Measurements from ENCODE around the gene SPRED2.

SPRED2 gene

GRCh38 chr2:65379721-65380171 is 52.7 kb downstream of the SPRED2 start:
- TF ChIP-seq TAF1 (IDR thresholded peaks at IDR 0.05; ENCODE audit: borderline replicate concordance, low read depth, low read length) (no peak), POLR2A (IDR thresholded peaks at IDR 0.05; ENCODE audit: low read depth, low read length) (no peak), POLR2AphosphoS5 (IDR thresholded peaks at IDR 0.05; ENCODE audit: low read depth, low read length) (no peak)
- no peak for FAIRE-seq
- DNase-seq (ENCODE audit: insufficient read length) = no peak

GRCh38 chr2:65379223-65379622 is 53.2 kb downstream of the SPRED2 start:
- DNase-seq (ENCODE audit: insufficient read length) = no peak
- no peak for TF ChIP-seq POLR2A (IDR thresholded peaks at IDR 0.05; ENCODE audit: low read depth, low read length)
- TF ChIP-seq POLR2AphosphoS5 (IDR thresholded peaks at IDR 0.05; ENCODE audit: low read depth, low read length) = no peak
- TF ChIP-seq TAF1 (IDR thresholded peaks at IDR 0.05; ENCODE audit: borderline replicate concordance, low read depth, low read length) = no peak
- no peak for FAIRE-seq

GRCh38 chr2:65378290-65378689 is 54.1 kb downstream of the SPRED2 start:
- TF ChIP-seq TAF1 (IDR thresholded peaks at IDR 0.05; ENCODE audit: borderline replicate concordance, low read depth, low read length) (no peak), POLR2A (IDR thresholded peaks at IDR 0.05; ENCODE audit: low read depth, low read length) (no peak), POLR2AphosphoS5 (IDR thresholded peaks at IDR 0.05; ENCODE audit: low read depth, low read length) (no peak)
- FAIRE-seq = no peak
- no peak for DNase-seq (ENCODE audit: insufficient read length)

- TF ChIP-seq POLR2AphosphoS5 (IDR thresholded peaks at IDR 0.05; ENCODE audit: low read depth, low read length) (no peak), POLR2A (IDR thresholded peaks at IDR 0.05; ENCODE audit: low read depth, low read length) (no peak), TAF1 (IDR thresholded peaks at IDR 0.05; ENCODE audit: borderline replicate concordance, low read depth, low read length) (no peak)
- no peak for DNase-seq (ENCODE audit: insufficient read length)
- FAIRE-seq = peak; percentile 36
These were observed 54.7 kb downstream of the SPRED2 start for GRCh38 chr2:65377556-65378192.

- DNase-seq (ENCODE audit: insufficient read length) = no peak
- FAIRE-seq = no peak
- no peak for TF ChIP-seq POLR2AphosphoS5 (IDR thresholded peaks at IDR 0.05; ENCODE audit: low read depth, low read length)
These were observed 56.7 kb downstream of the SPRED2 start for GRCh38 chr2:65375723-65376122.

GRCh38 chr2:65374999-65375398 is 57.4 kb downstream of the SPRED2 start:
- TF ChIP-seq TAF1 (IDR thresholded peaks at IDR 0.05; ENCODE audit: borderline replicate concordance, low read depth, low read length) = no peak
- TF ChIP-seq POLR2AphosphoS5 (IDR thresholded peaks at IDR 0.05; ENCODE audit: low read depth, low read length) = no peak
- DNase-seq (ENCODE audit: insufficient read length) = no peak
- FAIRE-seq = no peak

GRCh38 chr2:65374575-65374974 is 57.8 kb downstream of the SPRED2 start:
- no peak for TF ChIP-seq POLR2AphosphoS5 (IDR thresholded peaks at IDR 0.05; ENCODE audit: low read depth, low read length)
- TF ChIP-seq TAF1 (IDR thresholded peaks at IDR 0.05; ENCODE audit: borderline replicate concordance, low read depth, low read length) = no peak
- no peak for TF ChIP-seq POLR2A (IDR thresholded peaks at IDR 0.05; ENCODE audit: low read depth, low read length)
- no peak for FAIRE-seq
- DNase-seq (ENCODE audit: insufficient read length) = no peak

- FAIRE-seq (no peak), DNase-seq (ENCODE audit: insufficient read length) (no peak)
- TF ChIP-seq TAF1 (IDR thresholded peaks at IDR 0.05; ENCODE audit: borderline replicate concordance, low read depth, low read length) = no peak
- no peak for TF ChIP-seq POLR2A (IDR thresholded peaks at IDR 0.05; ENCODE audit: low read depth, low read length)
These were observed 59.0 kb downstream of the SPRED2 start for GRCh38 chr2:65373365-65373918.

GRCh38 chr2:65372619-65373018 is 59.8 kb downstream of the SPRED2 start:
- TF ChIP-seq POLR2AphosphoS5 (IDR thresholded peaks at IDR 0.05; ENCODE audit: low read depth, low read length) (no peak), TAF1 (IDR thresholded peaks at IDR 0.05; ENCODE audit: borderline replicate concordance, low read depth, low read length) (no peak), POLR2A (IDR thresholded peaks at IDR 0.05; ENCODE audit: low read depth, low read length) (no peak)
- DNase-seq (ENCODE audit: insufficient read length) (no peak), FAIRE-seq (no peak)

- DNase-seq (ENCODE audit: insufficient read length) (no peak), FAIRE-seq (no peak)
- TF ChIP-seq POLR2A (IDR thresholded peaks at IDR 0.05; ENCODE audit: low read depth, low read length) = no peak
- no peak for TF ChIP-seq TAF1 (IDR thresholded peaks at IDR 0.05; ENCODE audit: borderline replicate concordance, low read depth, low read length)
- no peak for TF ChIP-seq POLR2AphosphoS5 (IDR thresholded peaks at IDR 0.05; ENCODE audit: low read depth, low read length)
These were observed 61.3 kb downstream of the SPRED2 start for GRCh38 chr2:65371074-65371434.

- TF ChIP-seq POLR2A (IDR thresholded peaks at IDR 0.05; ENCODE audit: low read depth, low read length) (no peak), POLR2AphosphoS5 (IDR thresholded peaks at IDR 0.05; ENCODE audit: low read depth, low read length) (no peak), TAF1 (IDR thresholded peaks at IDR 0.05; ENCODE audit: borderline replicate concordance, low read depth, low read length) (no peak)
- DNase-seq (ENCODE audit: insufficient read length) = no peak
- peak; percentile 71 for FAIRE-seq
These were observed 61.9 kb downstream of the SPRED2 start for GRCh38 chr2:65370387-65371073.

- FAIRE-seq (no peak), DNase-seq (ENCODE audit: insufficient read length) (no peak)
- TF ChIP-seq POLR2AphosphoS5 (IDR thresholded peaks at IDR 0.05; ENCODE audit: low read depth, low read length) = no peak
- no peak for TF ChIP-seq TAF1 (IDR thresholded peaks at IDR 0.05; ENCODE audit: borderline replicate concordance, low read depth, low read length)
- no peak for TF ChIP-seq POLR2A (IDR thresholded peaks at IDR 0.05; ENCODE audit: low read depth, low read length)
These were observed 62.4 kb downstream of the SPRED2 start for GRCh38 chr2:65369980-65370379.
